A673 (cell line): Measurements from ENCODE around the gene PABPN1L.

Experiments used
- CTCF ChIP-seq: fragments of 300-800, 200-600 bp; sonication (generic); conservative IDR thresholded peaks from 2 replicates; pipeline ENCODE4 v1.5.1; 2017; ENCODE audit warnings: low read depth, mild to moderate bottlenecking, antibody characterized with exemption, low read length, moderate library complexity, mixed read lengths
- EZH2 ChIP-seq: fragments of 200-600 bp; sonication (generic); IDR thresholded peaks from 2 replicates; pipeline ENCODE4 v1.6.1; 2017; ENCODE audit warnings: borderline replicate concordance, low read depth, mild to moderate bottlenecking, mixed read lengths, antibody characterized with exemption, low read length; ENCODE audit not compliant: poor library complexity, severe bottlenecking

DNA sequence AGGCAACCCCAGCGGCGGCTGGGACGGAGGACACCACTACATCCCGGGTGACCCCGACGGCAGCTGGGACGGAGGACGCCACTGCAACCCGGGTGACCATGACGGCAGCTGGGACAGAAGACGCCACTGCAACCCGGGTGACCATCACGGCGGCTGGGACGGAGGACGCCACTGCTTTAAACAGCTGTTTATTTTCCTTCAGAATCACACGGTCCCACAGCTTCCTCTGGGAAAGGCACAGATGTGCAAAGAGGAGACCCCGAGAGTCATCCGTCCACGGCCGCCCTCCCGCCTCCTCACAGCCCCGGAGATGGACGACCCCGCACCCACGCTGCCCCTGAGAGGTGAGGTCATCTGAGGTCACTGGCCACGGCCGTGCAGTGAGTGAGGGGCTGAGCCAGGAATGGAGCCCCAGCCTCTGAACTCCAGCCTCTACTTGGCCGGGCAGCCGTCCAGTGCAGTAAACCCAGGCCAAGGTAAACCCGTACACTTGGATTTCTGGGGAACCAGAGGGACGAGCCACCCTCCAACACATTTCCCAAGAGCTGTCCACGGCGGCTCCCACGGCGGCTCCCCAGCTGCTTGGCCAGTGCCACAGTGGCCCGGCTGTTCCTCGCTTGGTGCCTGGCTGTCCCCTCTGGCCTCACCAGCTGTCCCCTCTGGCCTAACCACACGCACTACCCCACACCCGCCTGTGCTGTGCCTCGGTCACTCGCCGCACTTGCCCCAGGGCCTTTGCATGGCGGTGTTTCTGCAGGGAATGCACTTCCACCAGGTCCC is 43.2 kb upstream of the PABPN1L start:
- TF ChIP-seq EZH2 (no peak), CTCF (no peak)
